Measurements from ENCODE around the gene CDKL1.

DNA sequence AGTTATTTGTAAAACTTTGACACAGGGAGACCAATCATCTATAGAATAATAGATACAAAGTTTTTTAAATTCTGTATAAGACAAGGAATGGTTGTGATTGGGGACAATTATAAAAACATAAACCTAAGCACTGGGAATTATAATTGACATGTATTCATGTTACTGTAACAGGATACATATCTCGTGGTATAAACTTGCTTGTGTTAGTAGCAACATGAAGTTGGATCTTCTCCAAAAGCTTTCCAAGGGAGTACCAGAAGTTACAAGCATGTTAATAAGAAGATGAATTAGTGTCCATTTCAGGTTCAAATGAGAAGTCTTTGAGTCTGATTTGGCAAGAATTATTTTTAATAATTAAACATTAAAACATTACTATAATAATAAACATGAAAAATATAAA lies 42.2 kb downstream of the CDKL1 start:
- TF ChIP-seq, protein P1, sequence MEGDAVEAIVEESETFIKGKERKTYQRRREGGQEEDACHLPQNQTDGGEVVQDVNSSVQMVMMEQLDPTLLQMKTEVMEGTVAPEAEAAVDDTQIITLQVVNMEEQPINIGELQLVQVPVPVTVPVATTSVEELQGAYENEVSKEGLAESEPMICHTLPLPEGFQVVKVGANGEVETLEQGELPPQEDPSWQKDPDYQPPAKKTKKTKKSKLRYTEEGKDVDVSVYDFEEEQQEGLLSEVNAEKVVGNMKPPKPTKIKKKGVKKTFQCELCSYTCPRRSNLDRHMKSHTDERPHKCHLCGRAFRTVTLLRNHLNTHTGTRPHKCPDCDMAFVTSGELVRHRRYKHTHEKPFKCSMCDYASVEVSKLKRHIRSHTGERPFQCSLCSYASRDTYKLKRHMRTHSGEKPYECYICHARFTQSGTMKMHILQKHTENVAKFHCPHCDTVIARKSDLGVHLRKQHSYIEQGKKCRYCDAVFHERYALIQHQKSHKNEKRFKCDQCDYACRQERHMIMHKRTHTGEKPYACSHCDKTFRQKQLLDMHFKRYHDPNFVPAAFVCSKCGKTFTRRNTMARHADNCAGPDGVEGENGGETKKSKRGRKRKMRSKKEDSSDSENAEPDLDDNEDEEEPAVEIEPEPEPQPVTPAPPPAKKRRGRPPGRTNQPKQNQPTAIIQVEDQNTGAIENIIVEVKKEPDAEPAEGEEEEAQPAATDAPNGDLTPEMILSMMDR (IDR thresholded peaks at IDR 0.05), result no peak
- TF ChIP-seq EZH2phosphoT487 (IDR thresholded peaks at IDR 0.05) (no peak), EZH2 (IDR thresholded peaks at IDR 0.05) (no peak)
